Body of pancreas (tissue), 4 donors: Measurements from ENCODE around the gene VWF.

Experiments
- CTCF ChIP-seq, 7 experiments: fragments of 450-650 bp in 4 of 7; fragments of 200-600 bp in 3 of 7; sonication (generic) in 3 of 7; IDR thresholded peaks; one replicate each; pipeline ENCODE4 v1.5.1; 2016 to 2019; ENCODE audit warnings: antibody characterized with exemption in 7 of 7
- POLR2A ChIP-seq, 3 donors: fragments of 450-650 bp; IDR thresholded peaks; one replicate each; pipeline ENCODE4 v1.6.1; 2016; ENCODE audit warnings: antibody characterized with exemption in 3 of 3, mild to moderate bottlenecking in 2 of 3

GRCh38 chr12:6065863-6066199 is 58.6 kb downstream of the VWF start:
- TF ChIP-seq CTCF (IDR thresholded peaks at IDR 0.05) (no peak), POLR2A (IDR thresholded peaks at IDR 0.05) (no peak)
